Measurements from ENCODE around the gene LRSAM1. TPM values are rescaled to one million over a fixed set of nuclear protein-coding genes. Genes with fewer than 3 reads are reported as not detected.

The LRSAM1 gene
- total RNA-seq, 1 donor from 2014 or later: 25.9 TPM

- no peaks in the 10 kb centered on the region for H3K36me3 ChIP-seq
- ATAC-seq (no peak), DNase-seq (no peak)
- TF ChIP-seq CTCF (IDR thresholded peaks at IDR 0.05): no peak
- H3K27me3 ChIP-seq (ENCODE audit: low read depth): no peaks in the 10 kb centered on the region
- H3K4me1 ChIP-seq: no peaks in the 10 kb centered on the region
- no peak overlapping the region for H3K4me3 ChIP-seq
- H3K9me3 ChIP-seq: no peaks in the 10 kb centered on the region
- intact Hi-C loops (cut with DNase I): no loop called here
- no peak overlapping the region for H3K27ac ChIP-seq
These were observed 35.7 kb upstream of the LRSAM1 start for GRCh38 chr9:127415657-127416056.

GRCh38 chr9:127417131-127418036 is 33.9 kb upstream of the LRSAM1 start:
- Histone ChIP-seq H3K36me3 (no peaks in the 10 kb centered on the region), H3K4me1 (peaks cover 2% of the 10 kb centered on the region), H3K27ac (no peak overlapping the region), H3K27me3 (ENCODE audit: low read depth) (no peaks in the 10 kb centered on the region), H3K9me3 (no peaks in the 10 kb centered on the region), H3K4me3 (no peak overlapping the region)
- DNase-seq (no peak), ATAC-seq (peak in 1 of 2 donors; percentile 20)
- intact Hi-C loops (cut with DNase I): no loop called here
- TF ChIP-seq CTCF (IDR thresholded peaks at IDR 0.05): no peak

- Histone ChIP-seq H3K4me1 (peaks cover 9% of the 10 kb centered on the region), H3K4me3 (no peak overlapping the region), H3K27ac (no peak overlapping the region), H3K9me3 (no peaks in the 10 kb centered on the region), H3K36me3 (no peaks in the 10 kb centered on the region), H3K27me3 (ENCODE audit: low read depth) (no peaks in the 10 kb centered on the region)
- DNase-seq: no peak
- intact Hi-C loops (cut with DNase I): no loop called here
- TF ChIP-seq CTCF (IDR thresholded peaks at IDR 0.05): peak; percentile 29
- peak; percentile 42 to 47 for ATAC-seq
These were observed 33.3 kb upstream of the LRSAM1 start for GRCh38 chr9:127418037-127418471.

- no peaks in the 10 kb centered on the region for H3K9me3 ChIP-seq
- intact Hi-C loops (cut with DNase I): no loop called here
- no peak for DNase-seq
- no peak for ATAC-seq
- H3K36me3 ChIP-seq: no peaks in the 10 kb centered on the region
- no peak overlapping the region for H3K27ac ChIP-seq
- no peak for TF ChIP-seq CTCF (IDR thresholded peaks at IDR 0.05)
- H3K27me3 ChIP-seq (ENCODE audit: low read depth): no peaks in the 10 kb centered on the region
- no peak overlapping the region for H3K4me3 ChIP-seq
- peaks cover 13% of the 10 kb centered on the region for H3K4me1 ChIP-seq
These were observed 32.0 kb upstream of the LRSAM1 start for GRCh38 chr9:127419348-127419747.

- Histone ChIP-seq H3K4me3 (no peak overlapping the region), H3K36me3 (no peaks in the 10 kb centered on the region), H3K27ac (no peak overlapping the region), H3K9me3 (no peaks in the 10 kb centered on the region), H3K4me1 (peaks cover 28% of the 10 kb centered on the region), H3K27me3 (ENCODE audit: low read depth) (no peaks in the 10 kb centered on the region)
- intact Hi-C loops (cut with DNase I): no loop called here
- DNase-seq (no peak), ATAC-seq (no peak)
- TF ChIP-seq CTCF (IDR thresholded peaks at IDR 0.05): no peak
These were observed 30.3 kb upstream of the LRSAM1 start for GRCh38 chr9:127421057-127421456.
